ENCODE results near the gene C13orf46. TPM values are rescaled to one million over a fixed set of nuclear protein-coding genes. Genes with fewer than 3 reads are reported as not detected.

C13orf46 gene
- total RNA-seq, 1 experiment from 2014 or later, result 0.33 TPM

- intact Hi-C loops (cut with micrococcal nuclease; ENCODE audit: unreplicated experiment), result no loop called here
- TF ChIP-seq CTCF (IDR thresholded peaks at IDR 0.05; ENCODE audit: unreplicated experiment), result no peak
- Mint-ChIP-seq H3K9me3 (ENCODE audit: low read depth, unreplicated experiment) (peaks cover 4% of the 10 kb centered on the region), H3K27me3 (ENCODE audit: unreplicated experiment) (peaks cover 9% of the 10 kb centered on the region), H3K4me1 (ENCODE audit: low read depth, unreplicated experiment) (no peaks in the 10 kb centered on the region), H3K4me3 (ENCODE audit: low read depth, unreplicated experiment) (no peak overlapping the region), H3K27ac (ENCODE audit: unreplicated experiment) (no peak overlapping the region), H3K36me3 (ENCODE audit: insufficient read depth, unreplicated experiment) (no peaks in the 10 kb centered on the region)
- BruUV-seq (replicated peaks), result no TSS peak
- CTCF ChIA-PET, result no interaction called here
- DNase-seq, result no peak
Measured at GRCh38 chr13:113920606-113921286, 53.1 kb downstream of the C13orf46 start.

DNA sequence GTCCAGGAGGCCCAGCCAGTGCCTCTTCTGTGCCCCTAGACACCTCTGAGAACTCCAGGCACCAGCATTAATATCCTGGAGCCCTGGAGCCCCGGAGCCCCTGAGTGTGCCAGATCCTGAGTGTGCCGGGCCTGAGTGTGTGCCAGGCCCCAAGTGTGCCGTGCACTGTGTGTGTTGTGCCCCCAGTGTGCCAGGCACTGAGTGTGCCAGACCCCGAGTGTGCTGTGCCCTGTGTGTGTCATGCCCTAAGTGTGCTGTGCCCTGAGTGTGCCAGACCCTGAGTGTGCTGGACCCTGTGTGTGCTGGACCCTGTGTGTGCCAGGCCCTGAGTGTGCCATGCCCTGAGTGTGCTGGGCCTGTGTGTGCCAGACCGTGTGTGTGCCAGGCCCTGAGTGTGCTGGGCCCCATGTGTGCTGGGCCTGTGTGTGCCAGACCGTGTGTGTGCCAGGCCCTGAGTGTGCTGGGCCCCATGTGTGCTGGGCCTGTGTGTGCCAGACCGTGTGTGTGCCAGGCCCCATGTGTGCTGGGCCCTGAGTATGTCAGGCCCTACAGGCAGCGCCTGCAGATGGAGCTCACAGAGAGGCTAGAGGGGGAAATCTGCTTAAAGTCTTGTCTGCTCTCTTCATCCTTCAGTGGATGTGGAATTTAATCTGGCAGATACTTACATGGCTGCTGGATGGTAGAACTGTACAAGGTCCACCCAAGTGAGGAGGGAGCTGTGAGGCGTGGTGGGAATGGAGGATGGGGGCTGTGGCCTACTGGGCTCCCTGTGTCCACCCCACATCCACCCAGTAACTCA lies 53.9 kb downstream of the C13orf46 start:
- H3K4me3 Mint-ChIP-seq (ENCODE audit: low read depth, unreplicated experiment), result no peak overlapping the region
- no peak overlapping the region for H3K27ac Mint-ChIP-seq (ENCODE audit: unreplicated experiment)
- CTCF ChIA-PET, result no interaction called here
- intact Hi-C loops (cut with micrococcal nuclease; ENCODE audit: unreplicated experiment), result no loop called here
- TF ChIP-seq CTCF (IDR thresholded peaks at IDR 0.05; ENCODE audit: unreplicated experiment), result no peak
- no peaks in the 10 kb centered on the region for H3K36me3 Mint-ChIP-seq (ENCODE audit: insufficient read depth, unreplicated experiment)
- no peak for DNase-seq
- no TSS peak for BruUV-seq (replicated peaks)
- H3K4me1 Mint-ChIP-seq (ENCODE audit: low read depth, unreplicated experiment), result no peaks in the 10 kb centered on the region
- peaks cover 2% of the 10 kb centered on the region for H3K27me3 Mint-ChIP-seq (ENCODE audit: unreplicated experiment)
- peaks cover 4% of the 10 kb centered on the region for H3K9me3 Mint-ChIP-seq (ENCODE audit: low read depth, unreplicated experiment)

GRCh38 chr13:113918981-113919701 lies 54.7 kb downstream of the C13orf46 start:
- no TSS peak for BruUV-seq (replicated peaks)
- Mint-ChIP-seq H3K4me3 (ENCODE audit: low read depth, unreplicated experiment) (no peak overlapping the region), H3K9me3 (ENCODE audit: low read depth, unreplicated experiment) (peaks cover 4% of the 10 kb centered on the region), H3K36me3 (ENCODE audit: insufficient read depth, unreplicated experiment) (no peaks in the 10 kb centered on the region), H3K4me1 (ENCODE audit: low read depth, unreplicated experiment) (peaks cover 4% of the 10 kb centered on the region), H3K27ac (ENCODE audit: unreplicated experiment) (no peak overlapping the region), H3K27me3 (ENCODE audit: unreplicated experiment) (no peaks in the 10 kb centered on the region)
- no peak for DNase-seq
- CTCF ChIA-PET, result no interaction called here
- intact Hi-C loops (cut with micrococcal nuclease; ENCODE audit: unreplicated experiment), result no loop called here
- no peak for TF ChIP-seq CTCF (IDR thresholded peaks at IDR 0.05; ENCODE audit: unreplicated experiment)

DNA sequence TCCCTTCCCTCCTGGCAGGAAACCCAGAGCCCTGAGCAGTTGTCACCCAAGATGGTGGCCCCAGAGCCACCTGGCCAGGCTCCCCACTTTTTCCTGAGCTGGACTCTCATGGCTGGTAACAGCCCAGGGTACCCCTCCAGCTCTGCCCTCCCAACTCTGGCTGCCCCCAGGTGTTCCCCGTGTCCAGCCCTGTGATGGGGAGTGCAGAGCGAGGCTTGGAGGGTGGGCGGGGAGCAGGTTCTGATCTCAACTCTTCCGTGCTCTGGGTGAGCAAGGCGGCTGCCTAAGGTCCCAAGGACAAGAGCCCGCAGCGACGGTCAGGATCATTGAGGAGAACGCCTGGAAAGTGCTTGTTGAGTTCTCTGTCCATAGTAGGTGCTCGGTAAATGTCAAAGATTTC lies 55.3 kb downstream of the C13orf46 start:
- H3K27me3 Mint-ChIP-seq (ENCODE audit: unreplicated experiment), result no peaks in the 10 kb centered on the region
- CTCF ChIA-PET, result no interaction called here
- no peak for DNase-seq
- H3K36me3 Mint-ChIP-seq (ENCODE audit: insufficient read depth, unreplicated experiment), result no peaks in the 10 kb centered on the region
- no TSS peak for BruUV-seq (replicated peaks)
- H3K4me1 Mint-ChIP-seq (ENCODE audit: low read depth, unreplicated experiment), result peaks cover 7% of the 10 kb centered on the region
- peaks cover 4% of the 10 kb centered on the region for H3K9me3 Mint-ChIP-seq (ENCODE audit: low read depth, unreplicated experiment)
- no peak for TF ChIP-seq CTCF (IDR thresholded peaks at IDR 0.05; ENCODE audit: unreplicated experiment)
- no peak overlapping the region for H3K27ac Mint-ChIP-seq (ENCODE audit: unreplicated experiment)
- intact Hi-C loops (cut with micrococcal nuclease; ENCODE audit: unreplicated experiment), result no loop called here
- H3K4me3 Mint-ChIP-seq (ENCODE audit: low read depth, unreplicated experiment), result no peak overlapping the region
